Dedifferentiated amniotic fluid mesenchymal stem cell (primary cell): ENCODE data around the gene TM2D1.
A peak's percentile ranks its signal among the peaks of the same experiment; 100 is the strongest.
"Not testable (repeated sequence)": the region's sequence is repeated elsewhere in the genome, so short reads cannot be mapped to it uniquely, and the experiment has no call there.

ENCODE experiments used
- DNase-seq: peaks from one replicate; pipeline ENCODE4 v3.0.0-alpha.2; 2016; ENCODE audit errors: extremely low spot score

Gene TM2D1

DNA sequence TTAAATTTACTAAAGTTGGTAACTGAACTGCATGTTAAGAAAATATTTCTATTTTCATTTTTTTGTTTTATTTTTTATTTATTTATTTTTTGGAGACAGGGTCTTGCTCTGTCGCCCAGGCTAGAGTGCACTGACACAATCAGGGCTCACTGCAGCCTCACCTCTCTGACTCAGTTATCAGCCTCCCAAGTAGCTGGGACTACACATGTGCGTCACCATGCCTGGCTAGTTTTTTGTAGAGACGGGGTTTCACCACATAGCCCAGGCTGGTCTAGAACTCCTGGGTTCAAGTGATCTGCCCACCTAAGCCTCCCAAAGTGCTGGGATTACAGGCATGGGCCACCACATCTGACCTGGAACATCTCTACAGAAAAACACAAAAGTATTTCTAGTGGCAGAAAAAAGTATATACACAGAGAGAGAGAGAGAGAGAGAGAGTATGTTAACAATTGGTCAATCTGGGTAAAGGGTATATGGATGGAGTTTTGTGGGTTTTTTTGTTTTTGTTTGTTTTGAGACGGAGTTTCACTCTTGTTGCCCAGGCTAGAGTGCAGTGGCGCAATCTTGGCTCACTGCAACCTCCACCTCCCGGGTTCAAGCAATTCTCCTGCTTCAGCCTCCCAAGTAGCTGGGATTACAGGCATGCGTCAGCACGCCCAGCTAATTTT, 5.8 kb downstream of the TM2D1 start:
- DNase-seq, result not testable (repeated sequence)

GRCh38 chr1:61711969-61712368, 13.0 kb downstream of the TM2D1 start:
- no peak for DNase-seq

DNA sequence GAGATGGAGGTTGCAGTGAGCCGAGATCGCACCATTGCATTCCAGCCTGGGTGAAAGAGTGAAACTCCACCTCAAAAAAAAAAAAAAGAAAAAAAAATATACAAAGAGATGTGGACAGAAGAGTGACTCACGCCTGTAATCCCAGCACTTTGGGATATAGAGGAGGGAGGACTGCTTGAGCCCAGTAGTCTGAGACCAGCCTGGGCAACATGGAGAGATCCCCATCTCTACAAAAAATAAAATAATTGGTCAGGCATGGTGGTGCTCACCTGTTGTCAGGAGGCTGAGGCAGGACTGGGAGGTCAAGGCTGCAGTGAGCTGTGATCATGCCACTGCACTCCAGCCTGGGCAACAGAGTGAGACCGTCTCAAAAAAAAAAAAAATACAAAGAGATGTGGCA, 13.7 kb downstream of the TM2D1 start:
- DNase-seq, result not testable (repeated sequence)

DNA sequence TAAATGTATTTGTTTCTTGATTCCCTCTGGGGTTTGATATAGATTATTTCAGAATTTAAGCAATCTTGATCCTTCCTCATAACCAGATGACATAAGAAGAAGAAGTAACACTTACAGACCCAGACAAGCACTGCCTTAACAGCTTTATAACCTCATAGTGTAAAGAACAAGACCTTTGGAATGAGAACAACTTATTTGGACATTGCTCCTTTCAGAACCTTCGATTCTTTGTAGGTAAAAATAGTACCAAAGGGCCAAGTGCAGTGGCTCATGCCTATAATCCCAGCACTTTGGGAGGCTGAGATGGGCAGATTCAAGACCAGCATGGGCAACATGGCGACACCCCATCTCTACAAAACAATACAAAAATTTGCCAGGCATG, 15.0 kb downstream of the TM2D1 start:
- DNase-seq, result no peak

DNA sequence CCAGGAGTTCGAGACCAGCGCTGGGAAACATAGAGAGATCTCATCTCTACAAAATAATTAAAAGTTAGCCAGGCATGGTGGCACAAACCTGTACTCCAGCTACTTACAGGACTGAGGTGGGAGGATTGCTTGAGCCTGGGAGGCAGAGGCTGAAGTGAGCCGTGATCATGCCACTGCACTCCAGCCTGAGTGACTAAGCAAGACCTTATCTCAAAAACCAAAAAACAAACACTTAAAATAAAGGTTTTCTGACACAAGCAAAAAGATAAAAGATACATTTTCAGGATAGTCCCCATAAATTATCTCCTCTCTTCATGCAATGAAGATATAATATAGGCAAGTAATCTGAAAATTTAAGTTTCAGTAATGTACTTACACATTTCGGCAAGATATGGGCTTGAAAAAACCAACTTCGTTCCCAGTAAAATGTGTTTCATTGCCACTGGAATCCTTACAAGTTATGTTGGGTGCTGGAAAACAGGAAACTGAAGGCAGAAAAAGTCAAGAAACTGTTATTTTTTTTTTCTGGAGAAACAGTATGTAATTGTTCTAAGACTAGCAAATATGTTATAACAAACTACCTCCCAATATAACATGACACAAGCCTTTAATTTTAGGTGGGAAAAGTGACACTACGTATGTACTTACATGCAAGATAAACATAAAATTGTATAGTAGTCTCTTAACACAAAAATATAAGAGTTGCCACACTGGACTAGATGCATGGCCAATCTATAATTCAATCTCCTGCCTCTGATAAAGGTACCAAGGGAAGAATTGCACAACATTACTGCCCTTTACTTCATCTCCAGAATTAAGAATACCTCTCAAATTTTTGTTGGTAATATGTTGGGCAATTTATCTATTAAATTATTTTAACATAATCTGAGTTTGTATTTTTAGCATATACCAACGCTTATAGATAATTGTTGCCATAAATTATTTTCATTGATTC, 15.7 kb downstream of the TM2D1 start:
- DNase-seq, result no peak

DNA sequence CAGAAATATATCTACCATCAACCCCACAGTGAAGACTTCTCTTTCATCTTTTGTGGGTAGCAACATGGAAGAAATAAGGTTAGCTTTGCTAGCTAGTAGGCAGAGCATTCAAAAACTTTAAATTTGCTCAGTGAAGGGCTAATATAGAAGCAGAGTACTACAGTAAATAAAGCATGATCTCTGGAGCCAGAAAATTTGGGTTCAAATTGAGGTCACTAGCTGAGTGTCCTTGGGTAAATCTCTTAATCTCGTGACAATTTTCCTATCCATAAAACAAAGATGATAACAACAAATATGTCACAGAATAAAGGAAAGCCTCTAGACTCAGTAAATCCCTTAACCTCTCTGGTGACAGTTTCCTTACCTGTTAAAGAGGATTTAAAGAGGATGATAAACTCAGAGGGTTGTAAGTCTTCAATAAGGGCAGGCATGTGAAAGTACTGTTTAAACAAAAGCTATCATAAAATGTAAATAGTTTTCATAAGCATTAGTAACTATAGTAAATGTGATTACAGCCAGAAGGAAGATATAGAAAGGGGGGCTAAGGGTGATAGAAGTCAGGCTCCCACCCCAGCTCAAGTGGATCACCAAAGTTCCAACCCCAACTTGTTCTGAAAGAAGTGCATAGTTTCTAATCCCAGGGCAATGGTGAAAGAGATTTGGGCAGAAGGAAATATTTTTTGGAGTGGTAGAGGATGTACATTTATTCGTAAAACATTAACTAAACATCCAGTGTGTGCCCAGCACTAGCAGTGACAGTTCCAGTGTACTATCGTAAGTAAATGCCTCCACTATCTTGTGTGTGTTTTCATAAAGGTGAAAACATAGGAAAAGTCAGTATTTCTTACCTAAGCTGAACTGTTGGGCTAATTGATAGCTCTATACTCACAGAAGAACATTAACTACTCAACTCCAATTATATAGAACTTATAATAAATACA, 24.8 kb downstream of the TM2D1 start:
- DNase-seq, result no peak

DNA sequence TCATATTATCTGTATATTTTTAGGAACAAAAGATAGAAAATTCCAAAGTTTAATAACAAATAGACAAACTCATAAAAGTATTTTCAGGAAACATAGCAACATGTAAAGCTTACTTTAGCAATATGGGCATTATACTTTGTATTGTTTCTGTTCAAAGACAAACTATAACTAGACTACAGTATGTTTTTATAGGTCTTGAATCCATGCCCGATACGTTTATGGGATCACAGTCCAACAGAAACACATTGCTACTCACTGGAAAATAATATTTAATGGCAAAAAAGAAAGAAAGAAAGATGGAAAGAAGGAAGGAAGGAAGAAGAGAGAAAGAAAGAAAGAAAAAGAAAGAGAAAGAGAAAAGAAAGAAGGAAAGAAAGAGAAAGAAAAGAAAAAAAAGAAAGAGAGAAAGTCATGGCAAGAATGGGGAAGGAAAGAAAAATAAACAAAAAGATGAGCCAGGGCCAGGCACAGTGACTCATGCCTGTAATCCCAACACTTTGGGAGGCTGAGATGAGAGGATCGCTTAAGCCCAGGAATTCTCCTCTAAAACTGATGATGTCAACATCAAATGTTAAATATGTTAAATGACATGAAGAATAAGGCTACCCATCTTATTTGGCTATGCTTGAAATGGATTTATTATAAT, 32.7 kb downstream of the TM2D1 start:
- DNase-seq, result peak; percentile 41

- no peak for DNase-seq
Measured at GRCh38 chr1:61687901-61688300, 37.0 kb downstream of the TM2D1 start.

- DNase-seq, result no peak
Measured at GRCh38 chr1:61682891-61683290, 42.0 kb downstream of the TM2D1 start.

- DNase-seq, result no peak
Measured at GRCh38 chr1:61680500-61680899, 44.4 kb downstream of the TM2D1 start.

- not testable (repeated sequence) for DNase-seq
Measured at GRCh38 chr1:61676881-61677280, 48.1 kb downstream of the TM2D1 start.

- DNase-seq, result no peak
Measured at GRCh38 chr1:61674221-61674620, 50.7 kb downstream of the TM2D1 start.

DNA sequence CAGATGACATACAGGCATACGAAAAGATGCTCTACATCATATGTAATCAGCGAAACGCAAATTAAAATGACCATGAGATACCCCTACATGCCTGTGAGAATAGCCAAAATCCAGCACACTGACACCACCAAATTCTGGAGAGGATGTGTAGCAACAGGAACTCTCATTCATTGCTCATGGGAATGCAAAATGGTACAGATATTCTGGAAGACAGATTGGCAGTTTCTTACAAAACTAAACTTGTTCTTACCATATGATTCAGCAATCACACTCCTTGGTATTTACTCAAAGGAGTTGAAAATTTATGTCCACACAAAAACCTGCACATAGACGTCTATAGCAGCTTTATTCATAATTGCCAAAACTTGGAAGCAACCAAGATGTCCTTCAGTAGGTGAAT, 52.6 kb downstream of the TM2D1 start:
- no peak for DNase-seq

GRCh38 chr1:61670445-61670844, 54.5 kb downstream of the TM2D1 start:
- no peak for DNase-seq

- no peak for DNase-seq
Measured at GRCh38 chr1:61670016-61670415, 54.9 kb downstream of the TM2D1 start.

DNA sequence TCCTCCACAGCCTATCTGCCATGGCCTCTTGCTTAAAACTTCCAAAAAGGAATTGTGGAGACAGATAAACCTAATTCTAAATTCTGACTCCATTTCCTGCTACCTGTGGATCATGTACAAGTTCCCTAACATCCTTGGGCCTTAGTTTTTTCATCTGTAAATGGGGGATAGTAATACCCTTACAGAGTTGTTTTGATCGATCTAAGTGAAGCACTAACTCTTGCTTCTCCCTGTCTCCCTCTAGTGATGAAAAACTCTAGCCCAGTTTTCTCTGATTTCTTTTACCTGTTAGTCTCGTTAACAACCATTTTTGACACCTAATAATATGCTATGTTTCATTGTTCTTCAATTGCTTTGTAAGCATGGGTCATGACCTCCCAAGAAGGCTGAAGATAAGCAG, 65.9 kb downstream of the TM2D1 start:
- no peak for DNase-seq

- DNase-seq, result no peak
Measured at GRCh38 chr1:61655453-61655852, 69.5 kb downstream of the TM2D1 start.

DNA sequence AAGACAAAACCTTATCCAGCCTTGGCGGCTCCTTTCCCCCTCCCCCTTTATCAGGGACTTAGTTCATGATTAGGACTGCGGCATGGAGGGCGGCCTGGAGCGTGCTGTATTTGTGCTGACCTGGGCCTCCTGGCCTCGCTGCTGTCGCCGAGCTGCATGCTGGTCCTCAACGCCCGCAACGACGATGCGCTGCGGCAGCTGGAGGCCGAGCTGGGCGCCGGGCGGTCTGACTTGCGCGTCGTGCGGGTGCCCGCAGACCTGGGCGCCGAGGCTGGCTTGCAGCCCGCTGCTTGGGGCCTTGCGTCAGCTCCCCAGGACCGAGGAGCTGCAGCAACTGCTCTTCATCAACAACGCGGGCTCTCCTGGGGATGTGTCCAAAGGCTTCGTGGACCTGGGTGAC, 70.9 kb downstream of the TM2D1 start:
- no peak for DNase-seq

DNA sequence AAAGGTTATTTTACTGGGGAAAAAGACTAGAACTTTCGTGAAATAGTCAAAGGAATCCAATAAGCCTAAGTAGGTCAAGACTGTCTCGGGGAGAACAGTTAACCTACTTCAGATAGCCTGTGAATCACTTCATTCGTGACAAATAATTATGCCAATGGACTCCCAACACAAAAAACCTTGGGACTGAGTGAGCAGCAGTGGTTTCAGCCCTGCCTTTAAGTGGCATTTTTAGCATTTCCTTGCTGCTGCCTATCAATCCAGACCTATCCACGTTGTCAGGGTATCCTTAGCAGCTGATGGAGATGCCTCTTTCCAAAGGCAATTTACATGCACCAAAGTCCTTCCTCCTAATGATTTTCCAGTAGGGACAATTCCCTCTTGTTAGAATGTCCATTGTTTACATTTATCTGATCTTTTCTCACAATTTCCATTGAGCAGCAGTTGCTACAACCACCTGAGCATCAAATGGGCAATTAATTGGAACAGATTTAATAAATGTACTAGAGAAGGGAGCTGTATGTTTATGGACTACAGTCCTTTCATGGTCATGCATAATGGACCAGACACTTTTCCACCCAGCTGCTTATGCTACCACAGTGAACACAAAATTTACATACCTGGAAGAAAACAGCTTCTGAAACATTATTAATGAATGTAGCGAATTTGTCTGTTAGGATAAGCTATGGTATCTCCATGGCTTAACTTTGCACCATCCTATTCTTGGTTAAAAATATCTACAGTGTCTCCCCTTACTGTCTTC, 75.8 kb downstream of the TM2D1 start:
- DNase-seq, result no peak

DNA sequence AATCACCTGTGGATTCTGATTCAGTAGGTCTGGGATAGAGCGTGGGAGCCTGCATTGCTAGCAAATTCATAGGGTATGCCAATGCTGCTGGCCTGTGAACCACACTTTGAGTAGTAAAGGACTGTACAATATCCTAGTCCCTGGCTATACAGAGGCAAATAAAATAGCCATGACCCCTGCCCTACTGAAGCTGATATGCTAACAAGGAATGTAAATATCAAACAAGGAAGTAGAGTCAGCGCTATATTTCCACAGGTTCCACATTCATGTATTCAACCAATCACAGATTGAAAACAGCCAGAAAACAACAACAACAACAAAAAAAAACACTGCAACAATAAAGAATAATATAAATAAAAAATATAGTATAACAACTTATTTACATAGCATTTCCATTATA, 77.8 kb downstream of the TM2D1 start:
- no peak for DNase-seq

DNA sequence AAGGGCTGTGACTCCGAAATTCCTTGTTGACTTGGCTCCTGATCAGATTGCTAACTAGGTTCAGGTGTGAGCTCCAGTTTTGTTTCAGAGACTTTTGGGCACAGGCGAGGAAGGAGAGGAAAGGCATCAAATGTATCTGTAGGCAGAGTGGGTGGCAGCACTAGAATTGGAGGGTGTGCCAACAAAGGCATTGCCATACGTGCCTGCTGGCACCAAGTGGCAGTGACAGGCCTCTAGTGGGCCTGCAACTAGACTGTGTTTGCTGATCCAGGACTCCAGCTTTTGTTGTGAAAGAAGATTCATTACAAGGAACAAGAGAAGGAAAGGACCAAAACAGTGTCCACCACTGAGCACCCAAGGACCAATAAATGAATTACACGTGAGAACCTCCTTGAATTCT, 79.5 kb downstream of the TM2D1 start:
- DNase-seq, result no peak
